ENCODE results near the gene PTRHD1.
A peak's percentile ranks its signal among the peaks of the same experiment; 100 is the strongest.
"Not testable (repeated sequence)": the region's sequence is repeated elsewhere in the genome, so short reads cannot be mapped to it uniquely, and the experiment has no call there.

The PTRHD1 gene

DNA sequence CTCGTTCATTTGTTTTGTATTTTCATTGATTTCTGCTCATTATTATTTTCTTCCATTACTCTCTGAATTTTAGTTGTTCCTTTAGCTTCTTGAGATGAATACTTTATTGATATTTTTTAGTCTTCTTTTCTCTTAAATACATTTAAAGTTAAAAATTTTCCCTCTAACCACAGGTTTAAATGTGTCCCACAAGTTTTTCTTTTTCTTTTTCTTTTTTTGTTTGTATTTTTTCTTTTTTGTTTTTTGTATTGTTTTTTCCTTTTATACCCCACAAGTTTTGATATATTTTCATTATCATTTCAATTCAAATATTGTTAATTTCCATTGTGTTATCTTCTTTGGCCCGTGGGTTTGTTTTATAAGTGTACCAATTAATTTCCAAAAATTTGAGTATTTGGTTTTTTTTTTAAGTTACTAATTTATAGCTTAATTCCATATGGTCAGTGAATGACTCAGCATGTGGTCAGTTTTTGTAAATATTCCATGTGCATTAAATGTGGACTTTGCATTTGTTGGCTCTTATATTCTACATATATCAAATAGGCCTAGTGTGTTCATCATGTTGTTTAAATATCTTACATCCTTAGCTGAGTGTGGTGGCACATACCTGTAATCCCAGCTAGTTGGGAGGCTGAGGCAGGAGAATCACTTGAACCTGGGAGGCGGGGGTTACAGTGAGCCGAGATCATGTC lies 16.3 kb upstream of the PTRHD1 start:
- no peak for DNase-seq (ENCODE audit: low read depth, low spot score)

DNA sequence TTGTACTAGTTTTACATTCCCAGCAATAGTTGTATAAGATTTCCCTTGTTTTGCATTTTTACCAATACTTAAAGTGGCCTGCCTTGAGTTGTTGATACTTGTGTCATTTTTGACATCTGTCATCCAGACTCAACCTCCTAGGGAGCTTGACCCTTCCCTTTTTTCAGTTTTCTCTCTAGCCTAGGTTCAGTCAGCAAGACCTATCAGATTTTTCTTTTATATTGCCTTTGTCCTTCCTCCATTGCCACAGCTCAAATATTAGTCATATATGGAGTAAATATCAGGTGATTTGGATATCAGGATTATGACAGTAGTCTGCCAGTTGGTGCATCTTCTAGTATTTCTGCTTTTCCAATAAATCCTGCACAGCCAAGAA lies 13.5 kb upstream of the PTRHD1 start:
- DNase-seq (ENCODE audit: low read depth, low spot score) = no peak

DNA sequence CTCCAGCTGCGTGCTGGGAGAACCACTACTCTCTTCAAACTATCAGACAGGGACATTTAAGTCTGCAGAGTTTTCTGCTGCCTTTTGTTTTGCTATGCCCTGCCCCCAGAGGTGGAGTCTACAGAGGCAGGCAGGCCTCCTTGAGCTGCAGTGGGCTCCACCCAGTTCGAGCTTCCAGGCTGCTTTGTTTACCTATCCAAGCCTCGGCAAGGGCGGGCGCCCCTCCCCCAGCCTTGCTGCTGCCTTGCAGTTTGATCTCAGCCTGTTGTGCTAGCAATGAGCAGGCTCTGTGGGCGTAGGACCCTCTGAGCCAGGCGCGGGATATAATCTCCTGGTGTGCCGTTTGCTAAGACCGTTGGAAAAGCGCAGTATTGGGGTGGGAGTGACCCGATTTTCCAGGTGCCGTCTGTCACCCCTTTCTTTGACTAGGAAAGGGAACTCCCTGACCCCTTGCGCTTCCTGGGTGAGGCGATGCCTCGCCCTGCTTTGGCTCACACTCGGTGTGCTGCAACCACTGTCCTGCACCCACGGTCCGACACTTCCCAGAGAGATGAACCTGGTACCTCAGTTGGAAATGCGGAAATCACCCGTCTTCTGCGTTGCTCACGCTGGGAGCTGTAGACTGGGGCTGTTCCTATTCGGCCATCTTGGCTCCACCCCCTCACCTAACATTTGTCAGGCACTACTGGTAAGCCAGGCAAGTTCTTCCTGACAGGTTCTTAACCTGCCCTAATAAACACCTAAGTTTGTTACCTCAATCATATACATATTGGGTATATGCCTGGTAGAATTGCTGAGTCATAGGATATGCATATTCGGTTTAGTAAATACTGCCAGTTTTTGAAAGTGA lies 12.8 kb upstream of the PTRHD1 start:
- not testable (repeated sequence) for DNase-seq (ENCODE audit: low read depth, low spot score)

DNA sequence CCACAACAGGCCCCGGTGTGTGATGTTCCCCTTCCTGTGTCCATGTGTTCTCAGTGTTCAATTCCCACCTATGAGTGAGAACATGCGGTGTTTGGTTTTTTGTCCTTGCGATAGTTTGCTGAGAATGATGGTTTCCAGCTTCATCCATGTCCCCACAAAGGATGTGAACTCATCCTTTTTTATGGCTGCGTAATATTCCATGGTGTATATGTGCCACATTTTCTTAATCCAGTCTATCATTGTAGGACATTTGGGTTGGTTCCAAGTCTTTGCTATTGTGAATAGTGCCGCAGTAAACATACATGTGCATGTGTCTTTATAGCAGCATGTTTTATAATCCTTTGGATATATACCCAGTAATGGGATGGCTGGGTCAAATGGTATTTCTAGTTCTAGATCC lies 7.3 kb upstream of the PTRHD1 start:
- not testable (repeated sequence) for DNase-seq (ENCODE audit: low read depth, low spot score)

GRCh38 chr2:24797644-24798043 lies 4.5 kb upstream of the PTRHD1 start:
- DNase-seq (ENCODE audit: low read depth, low spot score) = no peak

DNA sequence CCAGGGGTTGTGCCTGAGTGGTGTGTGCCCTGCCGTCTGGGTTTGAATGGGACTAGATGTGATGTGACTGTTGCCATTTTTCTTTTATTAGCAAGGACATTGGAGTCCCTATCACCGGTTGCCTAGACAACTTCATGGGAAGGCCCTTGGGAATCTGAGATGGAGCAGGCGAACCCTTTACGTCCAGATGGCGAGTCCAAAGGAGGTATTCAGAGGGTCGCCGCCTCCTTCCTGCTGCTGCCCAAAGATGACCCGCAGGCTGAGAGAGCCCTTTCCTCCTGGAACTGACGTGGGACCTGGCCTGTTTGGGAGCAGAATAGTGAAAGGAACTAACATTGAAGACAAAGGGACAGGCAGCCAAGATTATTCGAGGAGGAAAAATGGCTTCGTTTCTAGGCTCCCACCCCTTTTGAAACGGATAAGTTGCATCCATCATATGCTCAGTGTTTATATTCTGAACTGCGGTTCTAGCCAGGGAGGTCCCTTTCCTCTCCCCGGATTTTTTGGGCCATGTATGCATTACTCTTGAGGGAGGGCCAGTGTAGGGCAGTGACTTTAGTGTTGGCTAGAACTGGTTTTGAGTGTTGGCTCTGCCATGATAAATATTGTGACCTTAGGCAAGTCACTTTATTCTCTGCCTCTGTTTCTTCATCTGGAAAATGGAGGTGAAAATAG lies 707 bp upstream of the PTRHD1 start:
- DNase-seq (ENCODE audit: low read depth, low spot score) = peak; percentile 67

DNA sequence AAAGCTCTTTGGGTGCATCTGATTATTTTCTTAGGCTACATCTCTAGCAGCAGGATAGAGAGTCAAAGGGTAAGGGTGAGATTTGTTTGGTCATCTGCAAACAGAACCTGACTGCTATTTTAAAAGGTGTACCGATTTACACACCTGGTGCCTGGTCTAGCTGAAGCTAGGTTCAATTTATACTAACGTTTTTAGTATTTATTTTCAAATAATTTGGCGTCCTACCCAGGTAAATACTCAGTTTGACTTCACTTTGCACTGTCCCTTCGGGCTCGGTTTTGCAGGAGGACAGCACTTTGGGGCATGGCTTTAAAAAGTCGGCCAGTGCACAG lies 683 bp downstream of the PTRHD1 start:
- DNase-seq (ENCODE audit: low read depth, low spot score) = no peak

GRCh38 chr2:24791452-24791851 lies 1.7 kb downstream of the PTRHD1 start:
- no peak for DNase-seq (ENCODE audit: low read depth, low spot score)

- DNase-seq (ENCODE audit: low read depth, low spot score) = no peak
Measured at GRCh38 chr2:24788816-24789215, 4.4 kb downstream of the PTRHD1 start.

GRCh38 chr2:24787532-24787931 lies 5.7 kb downstream of the PTRHD1 start:
- DNase-seq (ENCODE audit: low read depth, low spot score) = no peak

- DNase-seq (ENCODE audit: low read depth, low spot score) = no peak
Measured at GRCh38 chr2:24785671-24786321, 7.4 kb downstream of the PTRHD1 start.

DNA sequence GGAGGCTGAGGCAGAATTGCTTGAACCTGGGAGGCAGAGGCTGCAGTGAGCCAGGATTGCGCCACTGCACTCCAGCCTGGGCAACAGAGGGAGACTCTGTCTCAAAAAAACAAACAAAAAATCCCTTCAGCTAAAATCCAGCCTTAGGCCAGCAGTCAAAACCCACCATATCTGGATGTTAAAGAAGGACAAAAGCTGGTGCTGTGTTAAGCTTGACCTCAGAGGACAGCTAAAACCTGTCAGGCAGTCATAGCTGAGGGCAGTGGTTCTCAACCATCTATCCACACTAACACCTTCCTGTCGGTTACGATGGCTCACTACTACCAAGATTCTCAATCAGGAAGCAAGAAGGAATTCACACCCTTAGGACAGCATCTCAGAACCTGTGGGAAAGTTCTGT lies 9.6 kb downstream of the PTRHD1 start:
- DNase-seq (ENCODE audit: low read depth, low spot score) = no peak

DNA sequence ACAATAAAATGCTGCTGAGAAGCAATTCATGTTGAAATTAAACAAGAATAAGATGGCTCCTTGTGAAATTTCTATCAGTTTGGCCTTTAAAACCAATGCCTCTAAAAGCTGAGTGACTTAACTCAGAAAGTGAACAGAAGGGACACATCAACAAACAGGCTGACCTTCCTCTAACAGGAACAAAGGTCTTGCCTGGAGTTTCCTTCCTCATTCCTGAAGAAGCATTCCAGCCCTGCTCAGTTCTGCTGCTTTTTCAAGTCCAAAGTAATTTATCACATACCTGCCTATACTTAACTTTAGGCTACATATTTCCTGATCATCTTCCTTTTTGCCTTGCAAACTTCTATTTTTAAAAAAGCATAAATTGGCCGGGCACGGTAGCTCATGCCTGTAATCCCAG lies 14.1 kb downstream of the PTRHD1 start:
- no peak for DNase-seq (ENCODE audit: low read depth, low spot score)

DNA sequence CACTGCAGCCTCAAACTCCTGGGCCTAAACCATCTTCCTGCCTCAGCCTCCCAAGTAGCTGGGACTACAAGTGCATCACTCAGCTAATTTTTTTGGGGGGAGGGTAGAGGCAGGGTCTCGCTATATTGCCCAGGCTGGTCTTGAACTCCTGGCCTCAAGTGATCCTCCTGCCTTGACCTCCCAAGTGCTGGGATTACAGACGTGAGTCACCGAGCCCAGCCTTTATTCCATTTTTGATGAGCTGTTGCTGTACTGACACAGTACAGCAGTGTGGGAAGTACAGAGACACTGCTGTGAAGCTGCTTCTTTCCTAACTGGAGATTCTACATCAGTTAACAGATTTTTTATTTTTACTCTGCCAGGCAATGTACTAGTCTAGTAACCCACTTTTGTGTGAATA lies 18.8 kb downstream of the PTRHD1 start:
- DNase-seq (ENCODE audit: low read depth, low spot score) = no peak

DNA sequence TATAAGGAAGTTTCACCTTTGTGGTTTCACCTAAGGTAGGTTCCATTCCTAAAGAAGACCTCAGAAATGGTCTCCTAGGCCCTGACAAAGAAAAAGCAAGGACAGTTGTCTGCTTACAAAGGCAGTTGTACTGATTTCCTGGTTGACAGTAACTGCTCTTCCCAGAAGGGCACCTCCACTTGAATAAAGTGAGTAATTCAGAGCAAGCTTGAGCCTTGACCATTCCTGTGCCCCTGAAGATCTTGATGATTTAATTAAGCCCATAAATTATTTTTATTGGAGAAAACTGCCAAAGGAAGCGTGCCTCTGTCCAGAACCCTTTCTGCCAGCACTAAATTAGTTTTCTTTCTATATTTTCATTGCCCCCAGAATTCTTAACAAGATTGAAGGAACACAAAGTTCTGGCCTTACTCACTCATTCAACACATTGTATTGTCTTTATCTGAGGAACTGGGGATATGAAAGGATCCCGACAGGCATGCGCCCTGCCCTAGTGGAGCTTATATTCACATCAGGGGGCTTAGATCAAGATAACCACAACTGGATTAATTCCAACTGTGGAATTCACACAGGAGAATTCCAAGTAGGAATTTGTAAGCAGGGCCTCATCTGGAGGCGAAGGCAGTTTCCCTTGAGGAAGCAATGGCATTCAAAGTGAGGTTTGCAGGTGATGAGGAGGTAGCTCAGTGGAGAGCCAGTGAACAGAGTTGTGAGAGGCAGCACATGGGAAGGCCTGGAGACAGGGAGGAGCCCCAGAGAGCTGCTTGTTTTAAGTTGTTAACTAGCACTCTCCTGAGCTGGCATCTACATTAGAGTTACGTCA lies 21.2 kb downstream of the PTRHD1 start:
- peak; percentile 86 for DNase-seq (ENCODE audit: low read depth, low spot score)

- DNase-seq (ENCODE audit: low read depth, low spot score) = no peak
Measured at GRCh38 chr2:24771061-24771460, 22.1 kb downstream of the PTRHD1 start.

- DNase-seq (ENCODE audit: low read depth, low spot score) = no peak
Measured at GRCh38 chr2:24768601-24769000, 24.6 kb downstream of the PTRHD1 start.

DNA sequence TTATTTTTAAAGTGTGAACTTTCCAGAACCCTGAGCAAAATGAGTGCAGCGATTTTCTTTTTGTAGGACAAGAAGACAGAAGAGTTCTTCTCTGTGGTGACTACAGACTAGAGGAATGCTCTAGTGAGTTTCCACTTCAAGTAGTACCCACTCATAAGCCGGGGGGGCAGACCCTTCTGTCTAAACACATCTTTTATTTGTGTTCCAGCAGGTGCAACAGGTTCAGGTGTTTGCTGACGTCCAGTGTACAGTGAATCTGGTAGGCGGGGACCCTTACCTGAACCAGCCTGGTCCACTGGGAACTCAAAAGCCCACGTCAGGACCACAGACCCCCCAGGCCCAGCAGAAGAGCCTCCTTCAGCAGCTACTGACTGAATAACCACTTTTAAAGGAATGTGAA lies 25.2 kb downstream of the PTRHD1 start:
- DNase-seq (ENCODE audit: low read depth, low spot score) = no peak

- DNase-seq (ENCODE audit: low read depth, low spot score) = no peak
Measured at GRCh38 chr2:24766609-24767008, 26.6 kb downstream of the PTRHD1 start.

- no peak for DNase-seq (ENCODE audit: low read depth, low spot score)
Measured at GRCh38 chr2:24763843-24764242, 29.3 kb downstream of the PTRHD1 start.

DNA sequence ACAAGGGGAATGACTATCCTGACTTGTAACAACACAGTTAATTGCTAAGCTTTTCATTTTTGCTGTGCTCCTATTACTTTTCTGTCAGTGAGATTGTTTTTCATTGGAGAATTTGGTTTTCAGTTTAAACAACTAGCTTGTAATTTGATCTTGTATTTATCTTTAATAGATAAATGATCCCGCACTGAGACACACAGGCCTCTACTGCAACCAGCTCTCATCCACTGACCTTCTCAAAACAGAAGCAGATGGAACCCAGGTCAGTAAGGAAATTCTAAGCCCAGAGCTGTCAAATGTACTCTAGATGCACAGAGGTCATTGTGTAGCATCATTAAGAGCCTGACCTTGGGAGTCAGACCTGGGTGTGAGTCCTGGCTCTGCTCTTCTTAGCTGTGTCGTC lies 30.7 kb downstream of the PTRHD1 start:
- no peak for DNase-seq (ENCODE audit: low read depth, low spot score)

All from astrocyte of the hippocampus (primary cell).